Smooth muscle cell (in vitro differentiated cells): ENCODE data around the gene CLPSL1. TPM values are rescaled to one million over a fixed set of nuclear protein-coding genes. Genes with fewer than 3 reads are reported as not detected.
"Not testable (repeated sequence)": the region's sequence is repeated elsewhere in the genome, so short reads cannot be mapped to it uniquely, and the experiment has no call there.

ENCODE experiments used
- DNase-seq: peaks from one replicate; lab custom pipeline; 2025; ENCODE audit not compliant: unreplicated experiment; lab: John Stamatoyannopoulos, UW
- H2AFZ ChIP-seq: fragments of 200-600 bp; sonication (generic); 2 replicates; pipeline ENCODE4 v1.6.0; 2016; ENCODE audit warnings: antibody characterized with exemption, low read depth, mild to moderate bottlenecking
- H3F3A ChIP-seq: fragments of 200-600 bp; sonication (generic); 2 replicates; pipeline ENCODE4 v1.6.0; 2017; ENCODE audit warnings: antibody characterized with exemption, low read depth
- H3K27ac ChIP-seq: fragments of 200-600 bp; sonication (generic); 2 replicates; pipeline ENCODE4 v1.5.1; 2016; ENCODE audit warnings: low read depth, mild to moderate bottlenecking
- H3K27me3 ChIP-seq: fragments of 200-600 bp; sonication (generic); 2 replicates; pipeline ENCODE4 v1.6.1; 2016; ENCODE audit warnings: low read depth, mild to moderate bottlenecking
- H3K36me3 ChIP-seq: fragments of 200-600 bp; sonication (generic); 2 replicates; pipeline ENCODE4 v1.5.1; 2016; ENCODE audit warnings: low read depth
- H3K4me1 ChIP-seq: fragments of 200-600 bp; sonication (generic); 2 replicates; pipeline ENCODE4 v1.5.1; 2016; ENCODE audit warnings: low read depth
- H3K4me2 ChIP-seq: fragments of 200-600 bp; sonication (generic); 2 replicates; pipeline ENCODE4 v1.6.0; 2016; ENCODE audit warnings: mild to moderate bottlenecking
- H3K4me3 ChIP-seq: fragments of 200-600 bp; sonication (generic); 2 replicates; pipeline ENCODE4 v1.5.1; 2016; ENCODE audit warnings: mild to moderate bottlenecking
- H3K79me2 ChIP-seq: fragments of 200-600 bp; sonication (generic); 2 replicates; pipeline ENCODE4 v1.6.0; 2016; ENCODE audit warnings: low read depth, mild to moderate bottlenecking
- H3K9ac ChIP-seq: fragments of 200-600 bp; sonication (generic); 2 replicates; pipeline ENCODE4 v1.6.0; 2016; ENCODE audit warnings: low read depth
- H3K9me3 ChIP-seq: fragments of 200-600 bp; sonication (generic); replicated peaks from 2 replicates; pipeline ENCODE4 v1.5.1; 2016; ENCODE audit warnings: low read depth
- H4K20me1 ChIP-seq: fragments of 200-600 bp; sonication (generic); 2 replicates; pipeline ENCODE4 v1.6.0; 2016; ENCODE audit warnings: low read depth
- WGBS: methylation state at CpG from one replicate; pipeline ENCODE4 v1.1.7; 2016; ENCODE audit warnings: low lambda C conversion rate; 5-methylcytosine and 5-hydroxymethylcytosine counted together
- polyA plus RNA-seq: library from polyadenylated mRNA; unstranded; fragments of >200 nt; fragmentation: Nextera tagmentation; extraction: Ambion mirVana; gene quantifications from 2 replicates; pipeline ENCODE4 v1.2.1, GENCODE V29; 2016
- total RNA-seq: library from RNA; depleted of rRNA; stranded (reverse); fragments of >200 nt; gene quantifications from 2 replicates; pipeline ENCODE4 v1.2.3, GENCODE V29; 2014
- TF ChIP-seq, protein P1 (sequence below): fragments of 200-600 bp; sonication (generic); IDR thresholded peaks from 2 replicates; pipeline ENCODE4 v1.5.1; 2017; ENCODE audit warnings: borderline replicate concordance, mild to moderate bottlenecking, antibody characterized with exemption; ENCODE audit not compliant: insufficient read depth, poor library complexity, severe bottlenecking

The CLPSL1 gene
- total and polyA plus RNA-seq, 2 experiments from 2014 or later = not detected

DNA sequence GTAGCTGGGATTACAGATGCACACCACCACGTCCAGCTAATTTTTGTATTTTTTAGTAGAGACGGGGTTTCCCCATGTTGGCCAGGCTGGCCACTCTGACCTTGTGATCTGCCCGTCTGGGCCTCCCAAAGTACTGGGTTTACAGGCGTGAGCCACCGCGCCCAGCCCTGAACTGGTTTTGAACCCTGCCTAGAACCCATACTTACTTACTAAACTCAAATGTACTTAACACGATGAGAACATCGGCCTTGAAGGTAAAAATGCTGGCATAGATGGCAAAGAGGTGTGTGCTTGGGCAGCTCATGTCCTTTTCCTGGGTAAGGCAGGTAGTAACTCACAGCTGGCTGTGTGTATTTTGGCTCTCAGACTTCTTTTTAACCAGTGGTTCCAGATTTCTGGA lies 47.2 kb upstream of the CLPSL1 start:
- H2AFZ ChIP-seq = no peak overlapping the region
- H3K36me3 ChIP-seq = no peaks in the 10 kb centered on the region
- H3K4me3 ChIP-seq = no peak overlapping the region
- peaks cover 19% of the 10 kb centered on the region for H3K4me1 ChIP-seq
- H3K27me3 ChIP-seq = no peaks in the 10 kb centered on the region
- WGBS = 94% methylated on average over 8 of the region's 8 CpGs
- H3K9me3 ChIP-seq = no peaks in the 10 kb centered on the region
- no peaks in the 10 kb centered on the region for H3K79me2 ChIP-seq
- no peak overlapping the region for H3K4me2 ChIP-seq
- no peaks in the 10 kb centered on the region for H4K20me1 ChIP-seq
- no peak for DNase-seq
- no peaks in the 10 kb centered on the region for H3F3A ChIP-seq
- no peak overlapping the region for H3K27ac ChIP-seq
- H3K9ac ChIP-seq = no peak overlapping the region
- TF ChIP-seq, protein P1, sequence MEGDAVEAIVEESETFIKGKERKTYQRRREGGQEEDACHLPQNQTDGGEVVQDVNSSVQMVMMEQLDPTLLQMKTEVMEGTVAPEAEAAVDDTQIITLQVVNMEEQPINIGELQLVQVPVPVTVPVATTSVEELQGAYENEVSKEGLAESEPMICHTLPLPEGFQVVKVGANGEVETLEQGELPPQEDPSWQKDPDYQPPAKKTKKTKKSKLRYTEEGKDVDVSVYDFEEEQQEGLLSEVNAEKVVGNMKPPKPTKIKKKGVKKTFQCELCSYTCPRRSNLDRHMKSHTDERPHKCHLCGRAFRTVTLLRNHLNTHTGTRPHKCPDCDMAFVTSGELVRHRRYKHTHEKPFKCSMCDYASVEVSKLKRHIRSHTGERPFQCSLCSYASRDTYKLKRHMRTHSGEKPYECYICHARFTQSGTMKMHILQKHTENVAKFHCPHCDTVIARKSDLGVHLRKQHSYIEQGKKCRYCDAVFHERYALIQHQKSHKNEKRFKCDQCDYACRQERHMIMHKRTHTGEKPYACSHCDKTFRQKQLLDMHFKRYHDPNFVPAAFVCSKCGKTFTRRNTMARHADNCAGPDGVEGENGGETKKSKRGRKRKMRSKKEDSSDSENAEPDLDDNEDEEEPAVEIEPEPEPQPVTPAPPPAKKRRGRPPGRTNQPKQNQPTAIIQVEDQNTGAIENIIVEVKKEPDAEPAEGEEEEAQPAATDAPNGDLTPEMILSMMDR = no peak

DNA sequence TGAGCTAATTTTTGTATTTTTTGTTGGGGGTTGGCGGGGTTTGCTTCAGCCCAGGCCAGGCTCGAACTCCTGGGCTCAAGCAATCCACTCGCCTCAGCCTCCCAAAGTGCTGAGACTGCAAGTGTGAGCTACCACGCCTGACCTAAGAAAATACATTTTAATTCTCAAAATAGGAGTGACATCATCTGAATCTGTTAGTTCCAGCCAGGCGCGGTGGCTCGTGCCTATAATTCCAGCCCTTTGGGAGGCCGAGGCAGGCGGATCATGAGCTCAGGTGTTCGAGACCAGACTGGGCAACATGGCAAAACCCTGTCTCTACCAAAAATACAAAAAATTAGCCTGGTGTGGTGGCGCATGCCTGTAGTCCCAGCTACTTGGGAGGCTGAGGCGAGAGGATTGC lies 46.5 kb upstream of the CLPSL1 start:
- WGBS = 92% methylated on average over 12 of the region's 12 CpGs
- not testable (repeated sequence) for H3K36me3 ChIP-seq, H3K27ac ChIP-seq, H2AFZ ChIP-seq, DNase-seq, H3K4me2 ChIP-seq, H3F3A ChIP-seq, H3K9ac ChIP-seq, H3K4me3 ChIP-seq, H3K79me2 ChIP-seq, H4K20me1 ChIP-seq, H3K27me3 ChIP-seq, H3K9me3 ChIP-seq
- H3K4me1 ChIP-seq = peaks cover 26% of the 10 kb centered on the region

DNA sequence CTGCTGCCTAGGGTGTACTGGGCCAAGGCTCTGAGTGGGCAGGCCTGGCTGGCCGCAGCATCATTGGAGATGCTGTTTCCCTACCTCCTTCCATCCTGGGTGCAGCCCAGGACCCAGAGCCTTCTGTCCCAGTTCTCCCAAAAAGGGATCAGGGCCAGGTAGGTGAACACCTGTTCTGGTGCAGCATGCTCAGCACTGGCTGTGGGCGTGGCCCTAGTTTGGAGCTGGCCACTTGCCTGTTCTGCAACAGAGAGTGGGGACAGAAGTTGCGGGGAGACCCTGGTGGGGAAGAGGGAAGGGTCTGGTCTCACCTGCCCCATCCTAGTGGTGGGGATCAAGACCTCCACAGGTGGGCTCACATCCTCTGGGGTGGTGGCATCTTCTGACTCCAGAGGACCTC lies 45.4 kb upstream of the CLPSL1 start:
- H4K20me1 ChIP-seq = no peaks in the 10 kb centered on the region
- H3K27ac ChIP-seq = no peak overlapping the region
- H3K4me1 ChIP-seq = peaks cover 36% of the 10 kb centered on the region
- H3F3A ChIP-seq = no peaks in the 10 kb centered on the region
- H3K4me2 ChIP-seq = no peak overlapping the region
- H3K27me3 ChIP-seq = no peaks in the 10 kb centered on the region
- no peak overlapping the region for H3K4me3 ChIP-seq
- TF ChIP-seq, protein P1 = no peak
- no peaks in the 10 kb centered on the region for H3K79me2 ChIP-seq
- H3K9me3 ChIP-seq = no peaks in the 10 kb centered on the region
- H3K9ac ChIP-seq = no peak overlapping the region
- WGBS = 99% methylated on average over 3 of the region's 3 CpGs
- H3K36me3 ChIP-seq = no peaks in the 10 kb centered on the region
- no peak overlapping the region for H2AFZ ChIP-seq
- DNase-seq = no peak

DNA sequence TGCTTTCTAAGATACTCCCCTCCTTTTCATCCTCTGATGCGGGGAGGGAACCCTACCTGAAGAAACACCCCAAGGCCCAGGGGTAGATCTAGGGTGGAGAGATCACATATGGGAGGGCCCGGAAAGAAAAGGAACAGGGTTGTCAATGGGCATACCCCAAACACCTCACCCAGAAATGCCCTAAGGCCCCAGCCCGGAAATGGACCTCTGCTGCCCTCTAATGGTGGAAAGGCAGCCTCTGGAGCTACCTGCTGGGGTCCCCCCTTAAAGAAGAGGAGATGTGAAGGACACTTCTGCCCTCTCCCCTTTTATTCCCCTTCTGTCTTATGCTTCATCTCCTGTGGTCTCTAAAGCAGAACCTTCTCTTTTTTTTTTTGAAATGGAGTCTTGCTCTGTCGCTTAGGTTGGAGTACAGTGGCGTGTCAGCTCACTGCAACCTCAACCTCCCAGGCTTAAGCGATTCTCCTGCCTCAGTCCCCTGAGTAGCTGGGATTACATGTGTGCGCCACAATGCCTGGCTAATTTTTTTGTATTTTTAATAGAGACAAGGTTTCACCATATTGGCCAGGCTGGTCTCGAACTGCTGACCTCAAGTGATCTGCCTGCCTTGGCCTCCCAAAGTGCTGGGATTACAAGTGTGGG lies 44.4 kb upstream of the CLPSL1 start:
- Histone ChIP-seq H3K4me1 (peaks cover 38% of the 10 kb centered on the region), H3F3A (no peaks in the 10 kb centered on the region), H3K79me2 (no peaks in the 10 kb centered on the region), H3K4me3 (no peak overlapping the region), H3K36me3 (no peaks in the 10 kb centered on the region), H3K9me3 (no peaks in the 10 kb centered on the region), H3K4me2 (no peak overlapping the region), H3K9ac (no peak overlapping the region), H3K27me3 (no peaks in the 10 kb centered on the region), H3K27ac (no peak overlapping the region), H4K20me1 (no peaks in the 10 kb centered on the region), H2AFZ (no peak overlapping the region)
- TF ChIP-seq, protein P1 = peak; percentile 95
- 64% methylated on average over 8 of the region's 8 CpGs for WGBS
- DNase-seq = peak; percentile 17
